ENCODE measurements around the gene ERC2.

ERC2 gene

GRCh38 chr3:55583475-55583874 is 884.8 kb downstream of the ERC2 start:
- no peak overlapping the region for H3K27ac Mint-ChIP-seq
- H3K9me3 Mint-ChIP-seq, result no peaks in the 10 kb centered on the region
- DNase-seq, result no peak
- no peaks in the 10 kb centered on the region for H3K36me3 Mint-ChIP-seq (ENCODE audit: low read depth)
- no peaks in the 10 kb centered on the region for H3K4me1 Mint-ChIP-seq (ENCODE audit: low read depth)
- H3K27me3 Mint-ChIP-seq, result no peaks in the 10 kb centered on the region
- no peak overlapping the region for H3K4me3 Mint-ChIP-seq

DNA sequence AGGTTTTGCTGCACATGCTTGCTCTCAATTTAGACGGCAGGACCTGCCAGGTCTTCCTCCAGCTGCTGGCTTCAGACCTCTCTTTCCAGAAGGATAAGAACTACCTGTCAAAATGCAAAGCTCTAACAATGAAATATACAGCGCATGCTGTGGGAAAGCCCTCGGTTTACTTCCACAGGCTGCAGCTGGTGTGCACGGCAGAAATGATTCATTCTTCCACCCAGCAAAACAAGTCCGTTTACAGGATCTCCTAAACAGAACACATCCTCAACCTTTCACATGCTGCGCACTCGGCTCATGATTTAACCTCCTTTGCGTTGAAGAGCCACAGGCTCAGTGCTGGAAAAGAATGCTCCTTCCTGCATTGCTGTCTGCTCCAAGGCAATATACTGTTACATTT is 888.8 kb downstream of the ERC2 start:
- Mint-ChIP-seq H3K9me3 (no peaks in the 10 kb centered on the region), H3K27me3 (no peaks in the 10 kb centered on the region), H3K4me1 (ENCODE audit: low read depth) (no peaks in the 10 kb centered on the region), H3K27ac (no peak overlapping the region), H3K4me3 (no peak overlapping the region), H3K36me3 (ENCODE audit: low read depth) (no peaks in the 10 kb centered on the region)
- no peak for DNase-seq

GRCh38 chr3:55576621-55577388 is 891.5 kb downstream of the ERC2 start:
- no peak overlapping the region for H3K27ac Mint-ChIP-seq
- no peaks in the 10 kb centered on the region for H3K27me3 Mint-ChIP-seq
- H3K4me1 Mint-ChIP-seq (ENCODE audit: low read depth), result no peaks in the 10 kb centered on the region
- no peaks in the 10 kb centered on the region for H3K9me3 Mint-ChIP-seq
- H3K4me3 Mint-ChIP-seq, result no peak overlapping the region
- no peaks in the 10 kb centered on the region for H3K36me3 Mint-ChIP-seq (ENCODE audit: low read depth)
- DNase-seq, result no peak

DNA sequence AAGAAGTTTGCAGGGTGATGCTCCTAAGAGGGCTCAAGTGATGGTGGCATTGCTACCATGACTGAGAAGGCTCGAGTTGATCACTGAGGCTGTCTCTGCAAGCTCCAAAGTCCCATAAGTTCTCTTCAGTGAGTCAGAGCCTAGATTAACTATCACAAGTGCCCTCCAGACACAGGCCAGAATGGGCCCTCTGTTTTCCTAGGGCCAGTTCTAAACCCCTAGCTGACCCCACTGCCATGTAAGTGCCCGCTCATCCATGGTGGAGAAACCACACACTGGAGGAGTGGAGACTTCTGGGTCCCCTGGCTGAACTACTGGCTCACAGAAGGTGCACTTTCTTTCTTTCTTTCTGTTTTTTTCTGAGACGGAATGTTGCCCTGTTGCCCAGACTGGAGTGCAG is 893.6 kb downstream of the ERC2 start:
- H3K4me1 Mint-ChIP-seq (ENCODE audit: low read depth), result no peaks in the 10 kb centered on the region
- H3K36me3 Mint-ChIP-seq (ENCODE audit: low read depth), result no peaks in the 10 kb centered on the region
- H3K27me3 Mint-ChIP-seq, result no peaks in the 10 kb centered on the region
- no peaks in the 10 kb centered on the region for H3K9me3 Mint-ChIP-seq
- no peak overlapping the region for H3K27ac Mint-ChIP-seq
- H3K4me3 Mint-ChIP-seq, result no peak overlapping the region
- DNase-seq, result no peak

GRCh38 chr3:55572816-55573215 is 895.5 kb downstream of the ERC2 start:
- Mint-ChIP-seq H3K27ac (no peak overlapping the region), H3K27me3 (no peaks in the 10 kb centered on the region), H3K4me1 (ENCODE audit: low read depth) (no peaks in the 10 kb centered on the region), H3K36me3 (ENCODE audit: low read depth) (no peaks in the 10 kb centered on the region), H3K9me3 (no peaks in the 10 kb centered on the region), H3K4me3 (no peak overlapping the region)
- DNase-seq, result no peak

DNA sequence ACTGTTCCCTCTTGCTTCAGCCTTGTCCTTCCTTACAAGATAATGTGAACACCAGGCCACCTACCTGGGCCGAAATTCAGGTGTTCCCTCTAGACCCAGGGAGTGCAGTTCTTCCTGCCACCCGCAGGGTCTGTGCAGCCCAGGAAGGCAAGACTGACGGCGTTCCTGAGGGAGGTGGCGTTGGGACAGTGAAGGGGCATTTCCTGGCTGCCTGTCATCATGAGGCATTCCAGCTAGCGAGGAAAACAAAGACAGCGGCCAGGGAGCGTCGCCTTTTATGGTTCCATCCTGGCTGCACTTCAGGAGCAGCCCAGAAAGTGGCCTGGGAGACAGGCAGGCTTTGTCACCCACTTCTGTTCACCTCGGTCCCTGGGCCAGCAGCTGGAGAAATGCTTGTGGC is 896.4 kb downstream of the ERC2 start:
- no peaks in the 10 kb centered on the region for H3K36me3 Mint-ChIP-seq (ENCODE audit: low read depth)

GRCh38 chr3:55571216-55571813 is 897.0 kb downstream of the ERC2 start:
- Mint-ChIP-seq H3K27ac (no peak overlapping the region), H3K27me3 (no peaks in the 10 kb centered on the region), H3K4me3 (no peak overlapping the region), H3K4me1 (ENCODE audit: low read depth) (no peaks in the 10 kb centered on the region), H3K9me3 (no peaks in the 10 kb centered on the region), H3K36me3 (ENCODE audit: low read depth) (no peaks in the 10 kb centered on the region)
- DNase-seq, result no peak

More for the DNA sequence above, 896.4 kb downstream of the ERC2 start:
- Mint-ChIP-seq H3K27ac (no peak overlapping the region), H3K4me1 (ENCODE audit: low read depth) (no peaks in the 10 kb centered on the region), H3K27me3 (no peaks in the 10 kb centered on the region), H3K9me3 (no peaks in the 10 kb centered on the region), H3K4me3 (no peak overlapping the region)
- no peak for DNase-seq

GRCh38 chr3:55570271-55570711 is 898.0 kb downstream of the ERC2 start:
- Mint-ChIP-seq H3K9me3 (no peaks in the 10 kb centered on the region), H3K27ac (no peak overlapping the region), H3K4me3 (no peak overlapping the region), H3K27me3 (no peaks in the 10 kb centered on the region), H3K4me1 (ENCODE audit: low read depth) (no peaks in the 10 kb centered on the region), H3K36me3 (ENCODE audit: low read depth) (no peaks in the 10 kb centered on the region)
- no peak for DNase-seq

DNA sequence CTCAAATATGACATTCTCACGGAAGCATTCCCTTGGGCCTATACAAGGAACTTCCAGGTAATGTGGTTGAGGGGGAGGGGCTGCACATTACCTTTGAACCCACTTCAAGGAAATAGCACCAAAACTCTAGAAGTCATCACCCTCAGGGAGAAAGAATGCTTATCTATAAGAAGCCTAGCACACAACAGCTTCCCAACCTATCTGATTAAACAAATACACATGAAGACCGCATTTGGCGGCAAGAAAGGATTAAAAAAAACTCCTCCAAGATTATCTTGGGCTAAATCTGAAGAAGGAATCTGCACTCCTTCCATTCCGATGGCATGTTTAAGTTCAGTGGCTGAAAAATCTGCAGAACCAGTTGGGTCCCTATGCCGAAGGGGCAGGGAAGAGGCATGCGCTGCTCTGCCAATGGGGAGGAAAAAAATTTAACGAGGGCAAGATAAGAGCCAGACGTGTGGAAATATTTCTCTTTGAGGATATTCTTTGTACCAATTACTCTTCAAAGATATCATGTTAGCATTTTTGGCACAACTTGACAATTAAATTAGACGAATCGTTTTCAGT is 899.2 kb downstream of the ERC2 start:
- no peaks in the 10 kb centered on the region for H3K4me1 Mint-ChIP-seq (ENCODE audit: low read depth)
- DNase-seq, result no peak
- no peaks in the 10 kb centered on the region for H3K27me3 Mint-ChIP-seq
- H3K27ac Mint-ChIP-seq, result no peak overlapping the region
- no peak overlapping the region for H3K4me3 Mint-ChIP-seq
- no peaks in the 10 kb centered on the region for H3K9me3 Mint-ChIP-seq
- H3K36me3 Mint-ChIP-seq (ENCODE audit: low read depth), result no peaks in the 10 kb centered on the region

DNA sequence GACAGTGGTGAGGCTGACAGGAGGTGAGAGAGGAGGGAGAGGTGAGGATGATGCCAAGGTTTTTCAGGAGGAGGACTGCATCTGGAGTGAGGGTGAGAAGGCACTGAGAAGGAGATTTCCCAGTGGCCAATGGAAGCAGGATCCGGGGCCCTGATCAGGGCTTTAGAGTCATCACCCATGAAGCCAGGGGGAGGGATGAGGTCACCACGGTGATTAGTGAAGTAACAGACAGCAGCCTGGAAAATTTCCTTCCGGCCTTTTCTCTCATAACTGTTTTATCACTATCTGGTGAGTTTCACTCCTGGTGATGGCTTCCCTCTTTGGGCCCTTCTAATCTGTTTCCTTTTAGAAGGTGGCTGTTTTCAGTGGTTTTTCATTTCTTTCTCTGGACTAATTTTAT is 900.7 kb downstream of the ERC2 start:
- H3K9me3 Mint-ChIP-seq, result no peaks in the 10 kb centered on the region
- no peak for DNase-seq
- H3K4me1 Mint-ChIP-seq (ENCODE audit: low read depth), result no peaks in the 10 kb centered on the region

GRCh38 chr3:55567121-55567520 is 901.1 kb downstream of the ERC2 start:
- no peaks in the 10 kb centered on the region for H3K9me3 Mint-ChIP-seq
- H3K27ac Mint-ChIP-seq, result no peak overlapping the region
- no peaks in the 10 kb centered on the region for H3K4me1 Mint-ChIP-seq (ENCODE audit: low read depth)
- DNase-seq, result no peak
- no peak overlapping the region for H3K4me3 Mint-ChIP-seq
- no peaks in the 10 kb centered on the region for H3K27me3 Mint-ChIP-seq
- H3K36me3 Mint-ChIP-seq (ENCODE audit: low read depth), result no peaks in the 10 kb centered on the region

More for the DNA sequence above, 900.7 kb downstream of the ERC2 start:
- no peaks in the 10 kb centered on the region for H3K36me3 Mint-ChIP-seq (ENCODE audit: low read depth)
- H3K4me3 Mint-ChIP-seq, result no peak overlapping the region
- H3K27ac Mint-ChIP-seq, result no peak overlapping the region
- no peaks in the 10 kb centered on the region for H3K27me3 Mint-ChIP-seq

GRCh38 chr3:55565521-55565920 is 902.7 kb downstream of the ERC2 start:
- H3K4me1 Mint-ChIP-seq (ENCODE audit: low read depth), result no peaks in the 10 kb centered on the region
- H3K36me3 Mint-ChIP-seq (ENCODE audit: low read depth), result no peaks in the 10 kb centered on the region
- H3K27ac Mint-ChIP-seq, result no peak overlapping the region
- no peaks in the 10 kb centered on the region for H3K27me3 Mint-ChIP-seq
- no peak for DNase-seq
- no peaks in the 10 kb centered on the region for H3K9me3 Mint-ChIP-seq
- no peak overlapping the region for H3K4me3 Mint-ChIP-seq

- no peak overlapping the region for H3K4me3 Mint-ChIP-seq
Observed at GRCh38 chr3:55564726-55565125, 903.5 kb downstream of the ERC2 start.

GRCh38 chr3:55562700-55563099 is 905.6 kb downstream of the ERC2 start:
- Mint-ChIP-seq H3K27ac (no peak overlapping the region), H3K9me3 (no peaks in the 10 kb centered on the region), H3K36me3 (ENCODE audit: low read depth) (no peaks in the 10 kb centered on the region), H3K4me1 (ENCODE audit: low read depth) (no peaks in the 10 kb centered on the region), H3K27me3 (no peaks in the 10 kb centered on the region), H3K4me3 (no peak overlapping the region)
- DNase-seq, result no peak

More at GRCh38 chr3:55564726-55565125, 903.5 kb downstream of the ERC2 start:
- Mint-ChIP-seq H3K4me1 (ENCODE audit: low read depth) (no peaks in the 10 kb centered on the region), H3K27ac (no peak overlapping the region), H3K9me3 (no peaks in the 10 kb centered on the region), H3K27me3 (no peaks in the 10 kb centered on the region), H3K36me3 (ENCODE audit: low read depth) (no peaks in the 10 kb centered on the region)
- no peak for DNase-seq

Measured in activated T-cell treated with anti-CD3 and anti-CD28 coated beads, Interleukin-2, amount 50 U/mL, for 24 hours (primary cell).